ENCODE results near the gene STXBP6. TPM values are rescaled to one million over a fixed set of nuclear protein-coding genes. Genes with fewer than 3 reads are reported as not detected.

Gene STXBP6
- total RNA-seq, 2 experiments from 2014 or later, result not detected

GRCh38 chr14:24790196-24790595, 259.8 kb downstream of the STXBP6 start:
- Histone ChIP-seq H3K4me1 (ENCODE audit: insufficient read depth, low read length) (no peaks in the 10 kb centered on the region), H3K9me3 (ENCODE audit: control insufficient read depth in 1 of 2, insufficient read depth in 1 of 2, low read length in 2 of 2) (no peaks in the 10 kb centered on the region), H3K27ac (ENCODE audit: low read depth in 1 of 2, low read length in 2 of 2) (no peak overlapping the region), H3K36me3 (ENCODE audit: insufficient read depth, low read length) (no peaks in the 10 kb centered on the region), H3K27me3 (ENCODE audit: control insufficient read depth in 1 of 2, insufficient read depth in 2 of 2, low read length in 2 of 2) (peaks cover 2 to 3% of the 10 kb centered on the region in 2 experiments), H3K4me3 (ENCODE audit: low read length) (no peak overlapping the region)
- DNase-seq (no peak), ATAC-seq (ENCODE audit: poor library complexity) (no peak)
- intact Hi-C loops (cut with DNase I, micrococcal nuclease), result no loop called here
- no peak overlapping the region for H3K4me3 Mint-ChIP-seq
- H3K36me3 Mint-ChIP-seq (ENCODE audit: low read depth), result no peaks in the 10 kb centered on the region
- H3K27ac Mint-ChIP-seq, result no peak overlapping the region
- ChIA-PET CTCF (no interaction called here), POLR2A (no interaction called here)
- H3K4me1 Mint-ChIP-seq (ENCODE audit: low read depth), result no peaks in the 10 kb centered on the region
- H3K9me3 Mint-ChIP-seq, result no peaks in the 10 kb centered on the region
- H3K27me3 Mint-ChIP-seq, result peaks cover 29% of the 10 kb centered on the region
- TF ChIP-seq, protein P1, sequence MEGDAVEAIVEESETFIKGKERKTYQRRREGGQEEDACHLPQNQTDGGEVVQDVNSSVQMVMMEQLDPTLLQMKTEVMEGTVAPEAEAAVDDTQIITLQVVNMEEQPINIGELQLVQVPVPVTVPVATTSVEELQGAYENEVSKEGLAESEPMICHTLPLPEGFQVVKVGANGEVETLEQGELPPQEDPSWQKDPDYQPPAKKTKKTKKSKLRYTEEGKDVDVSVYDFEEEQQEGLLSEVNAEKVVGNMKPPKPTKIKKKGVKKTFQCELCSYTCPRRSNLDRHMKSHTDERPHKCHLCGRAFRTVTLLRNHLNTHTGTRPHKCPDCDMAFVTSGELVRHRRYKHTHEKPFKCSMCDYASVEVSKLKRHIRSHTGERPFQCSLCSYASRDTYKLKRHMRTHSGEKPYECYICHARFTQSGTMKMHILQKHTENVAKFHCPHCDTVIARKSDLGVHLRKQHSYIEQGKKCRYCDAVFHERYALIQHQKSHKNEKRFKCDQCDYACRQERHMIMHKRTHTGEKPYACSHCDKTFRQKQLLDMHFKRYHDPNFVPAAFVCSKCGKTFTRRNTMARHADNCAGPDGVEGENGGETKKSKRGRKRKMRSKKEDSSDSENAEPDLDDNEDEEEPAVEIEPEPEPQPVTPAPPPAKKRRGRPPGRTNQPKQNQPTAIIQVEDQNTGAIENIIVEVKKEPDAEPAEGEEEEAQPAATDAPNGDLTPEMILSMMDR (IDR thresholded peaks at IDR 0.05), result no peak

DNA sequence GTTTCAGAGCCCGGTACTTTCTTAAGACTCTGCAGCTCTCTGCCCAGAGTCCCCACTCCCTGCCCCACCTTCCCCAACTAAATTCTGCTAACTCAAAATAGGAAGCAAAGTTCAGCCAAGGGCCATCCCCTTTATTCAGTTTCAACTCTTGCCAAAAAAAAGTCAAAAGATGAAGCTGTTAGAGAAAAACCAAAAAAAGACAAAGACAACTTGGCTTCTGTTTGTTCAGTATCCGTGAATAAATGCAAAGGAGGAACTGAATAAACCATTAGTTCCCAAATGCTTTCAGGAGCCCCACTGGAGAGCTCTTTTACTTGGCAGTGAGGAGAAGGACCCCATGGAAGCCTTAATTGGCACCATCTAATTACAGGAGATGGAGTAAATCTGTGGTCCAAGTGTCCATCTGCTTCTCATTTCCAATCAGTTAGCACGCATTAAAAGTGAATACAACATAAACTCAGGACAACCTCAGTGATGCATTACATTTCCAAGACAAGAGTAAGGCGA, 260.5 kb downstream of the STXBP6 start:
- Histone ChIP-seq H3K36me3 (ENCODE audit: insufficient read depth, low read length) (no peaks in the 10 kb centered on the region), H3K9me3 (ENCODE audit: control insufficient read depth in 1 of 2, insufficient read depth in 1 of 2, low read length in 2 of 2) (no peaks in the 10 kb centered on the region), H3K27ac (ENCODE audit: low read depth in 1 of 2, low read length in 2 of 2) (no peak overlapping the region), H3K4me1 (ENCODE audit: insufficient read depth, low read length) (no peaks in the 10 kb centered on the region), H3K4me3 (ENCODE audit: low read length) (no peak overlapping the region), H3K27me3 (ENCODE audit: control insufficient read depth in 1 of 2, insufficient read depth in 2 of 2, low read length in 2 of 2) (peaks cover 2 to 3% of the 10 kb centered on the region in 2 experiments)
- CTCF ChIA-PET, result no interaction called here
- H3K27me3 Mint-ChIP-seq, result peaks cover 26% of the 10 kb centered on the region
- no peaks in the 10 kb centered on the region for H3K36me3 Mint-ChIP-seq (ENCODE audit: low read depth)
- TF ChIP-seq, protein P1 (IDR thresholded peaks at IDR 0.05), result no peak
- no peak for DNase-seq
- no peak overlapping the region for H3K4me3 Mint-ChIP-seq
- no peaks in the 10 kb centered on the region for H3K9me3 Mint-ChIP-seq
- intact Hi-C loops (cut with DNase I, micrococcal nuclease), result no loop called here
- H3K27ac Mint-ChIP-seq, result no peak overlapping the region
- POLR2A ChIA-PET, result no interaction called here
- no peak for ATAC-seq (ENCODE audit: poor library complexity)
- H3K4me1 Mint-ChIP-seq (ENCODE audit: low read depth), result no peaks in the 10 kb centered on the region

DNA sequence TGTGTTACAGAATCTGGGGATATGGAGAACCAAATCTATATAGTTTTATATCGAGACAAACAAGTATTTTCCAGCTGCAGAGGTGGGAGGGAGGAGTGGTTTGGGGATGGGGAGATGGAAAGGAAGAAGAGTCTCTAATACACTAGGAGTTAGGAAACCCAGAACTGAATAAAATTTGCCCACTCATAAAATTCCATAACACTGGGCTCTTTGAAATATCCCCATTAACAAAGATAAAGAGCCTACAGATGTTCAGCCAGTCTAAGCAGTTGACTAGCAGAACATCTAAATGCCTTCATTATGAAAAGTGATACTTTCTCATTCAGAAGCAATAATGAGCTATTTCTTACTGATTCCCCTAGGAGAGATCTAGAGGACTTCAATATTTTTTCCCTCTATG, 264.2 kb downstream of the STXBP6 start:
- Mint-ChIP-seq H3K27ac (no peak overlapping the region), H3K4me3 (no peak overlapping the region), H3K36me3 (ENCODE audit: low read depth) (no peaks in the 10 kb centered on the region), H3K4me1 (ENCODE audit: low read depth) (no peaks in the 10 kb centered on the region), H3K9me3 (no peaks in the 10 kb centered on the region), H3K27me3 (peaks cover 13% of the 10 kb centered on the region)
- DNase-seq (no peak), ATAC-seq (ENCODE audit: poor library complexity) (no peak)
- H3K9me3 ChIP-seq (ENCODE audit: control insufficient read depth in 1 of 2, insufficient read depth in 1 of 2, low read length in 2 of 2), result no peaks in the 10 kb centered on the region
- TF ChIP-seq, protein P1 (IDR thresholded peaks at IDR 0.05), result no peak
- no peak overlapping the region for H3K27ac ChIP-seq (ENCODE audit: low read depth in 1 of 2, low read length in 2 of 2)
- no peak overlapping the region for H3K4me3 ChIP-seq (ENCODE audit: low read length)
- H3K36me3 ChIP-seq (ENCODE audit: insufficient read depth, low read length), result no peaks in the 10 kb centered on the region
- ChIA-PET CTCF (no interaction called here), POLR2A (no interaction called here)
- H3K27me3 ChIP-seq (ENCODE audit: control insufficient read depth in 1 of 2, insufficient read depth in 2 of 2, low read length in 2 of 2), result peaks cover 0 to 3% of the 10 kb centered on the region in 2 experiments
- intact Hi-C loops (cut with DNase I, micrococcal nuclease), result no loop called here
- no peaks in the 10 kb centered on the region for H3K4me1 ChIP-seq (ENCODE audit: insufficient read depth, low read length)

Measured in CD4-positive, alpha-beta T cell (primary cell).